WTC11 (cell line): ENCODE results near the gene LAMA2.

Source experiments
- ETV6 ChIP-seq: sonication (generic); formaldehyde crosslinking; IDR thresholded peaks from 2 replicates; pipeline ENCODE4 v1.8.1; 2022; ENCODE audit warnings: mild to moderate bottlenecking, missing genetic modification reagents
- TF ChIP-seq, protein P1 (sequence below): fragments of 200-600 bp; IDR thresholded peaks from 2 replicates; pipeline ENCODE4 v1.8.0; 2022; ENCODE audit warnings: antibody characterized with exemption
- TF ChIP-seq, protein P2 (sequence below): sonication (generic); formaldehyde crosslinking; IDR thresholded peaks from 2 replicates; pipeline ENCODE4 v1.8.0; 2022; ENCODE audit warnings: mild to moderate bottlenecking, missing genetic modification reagents
- TF ChIP-seq, protein P3 (sequence below): sonication (generic); formaldehyde crosslinking; IDR thresholded peaks from 2 replicates; pipeline ENCODE4 v1.8.1; 2023; ENCODE audit warnings: mild to moderate bottlenecking, missing genetic modification reagents, moderate library complexity

DNA sequence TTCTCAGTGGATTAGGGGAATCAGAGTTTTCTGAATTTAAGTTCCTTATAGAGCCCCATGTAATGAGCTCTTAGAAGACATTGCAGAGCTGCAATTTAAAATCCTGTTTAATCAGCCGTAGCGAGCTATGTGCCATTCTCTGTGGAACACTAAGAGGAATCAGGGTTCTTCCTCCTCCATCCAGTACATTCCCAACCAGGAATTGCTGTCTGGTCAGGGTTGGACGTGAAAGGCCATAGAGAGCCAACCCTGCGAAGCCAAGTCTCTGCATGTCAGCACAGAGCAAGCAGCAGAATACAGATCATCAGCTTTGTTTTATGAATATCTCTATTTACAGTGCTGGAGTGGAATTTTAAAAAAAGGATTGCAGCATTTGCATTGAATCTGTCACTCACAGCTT is 366.0 kb downstream of the LAMA2 start:
- TF ChIP-seq, protein P1, sequence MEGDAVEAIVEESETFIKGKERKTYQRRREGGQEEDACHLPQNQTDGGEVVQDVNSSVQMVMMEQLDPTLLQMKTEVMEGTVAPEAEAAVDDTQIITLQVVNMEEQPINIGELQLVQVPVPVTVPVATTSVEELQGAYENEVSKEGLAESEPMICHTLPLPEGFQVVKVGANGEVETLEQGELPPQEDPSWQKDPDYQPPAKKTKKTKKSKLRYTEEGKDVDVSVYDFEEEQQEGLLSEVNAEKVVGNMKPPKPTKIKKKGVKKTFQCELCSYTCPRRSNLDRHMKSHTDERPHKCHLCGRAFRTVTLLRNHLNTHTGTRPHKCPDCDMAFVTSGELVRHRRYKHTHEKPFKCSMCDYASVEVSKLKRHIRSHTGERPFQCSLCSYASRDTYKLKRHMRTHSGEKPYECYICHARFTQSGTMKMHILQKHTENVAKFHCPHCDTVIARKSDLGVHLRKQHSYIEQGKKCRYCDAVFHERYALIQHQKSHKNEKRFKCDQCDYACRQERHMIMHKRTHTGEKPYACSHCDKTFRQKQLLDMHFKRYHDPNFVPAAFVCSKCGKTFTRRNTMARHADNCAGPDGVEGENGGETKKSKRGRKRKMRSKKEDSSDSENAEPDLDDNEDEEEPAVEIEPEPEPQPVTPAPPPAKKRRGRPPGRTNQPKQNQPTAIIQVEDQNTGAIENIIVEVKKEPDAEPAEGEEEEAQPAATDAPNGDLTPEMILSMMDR: no peak
- TF ChIP-seq, protein P2, sequence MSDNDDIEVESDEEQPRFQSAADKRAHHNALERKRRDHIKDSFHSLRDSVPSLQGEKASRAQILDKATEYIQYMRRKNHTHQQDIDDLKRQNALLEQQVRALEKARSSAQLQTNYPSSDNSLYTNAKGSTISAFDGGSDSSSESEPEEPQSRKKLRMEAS (CRISPR knock-in tag): no peak
- TF ChIP-seq, protein P3, sequence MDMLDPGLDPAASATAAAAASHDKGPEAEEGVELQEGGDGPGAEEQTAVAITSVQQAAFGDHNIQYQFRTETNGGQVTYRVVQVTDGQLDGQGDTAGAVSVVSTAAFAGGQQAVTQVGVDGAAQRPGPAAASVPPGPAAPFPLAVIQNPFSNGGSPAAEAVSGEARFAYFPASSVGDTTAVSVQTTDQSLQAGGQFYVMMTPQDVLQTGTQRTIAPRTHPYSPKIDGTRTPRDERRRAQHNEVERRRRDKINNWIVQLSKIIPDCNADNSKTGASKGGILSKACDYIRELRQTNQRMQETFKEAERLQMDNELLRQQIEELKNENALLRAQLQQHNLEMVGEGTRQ: no peak
- TF ChIP-seq ETV6 (CRISPR knock-in tag): no peak
